C4-2B (cell line): ENCODE measurements around the gene AGPAT4.

Experiments used
- CTCF ChIP-seq: fragments of 450-650 bp; conservative IDR thresholded peaks from 2 replicates; pipeline ENCODE4 v1.5.1; 2017; ENCODE audit warnings: mild to moderate bottlenecking
- ZFX ChIP-seq: fragments of 450-650 bp; IDR thresholded peaks from 2 replicates; pipeline ENCODE4 v1.6.1; 2017

- no peak for TF ChIP-seq CTCF
- no peak for TF ChIP-seq ZFX
Observed at GRCh38 chr6:161191007-161191406, 82.9 kb downstream of the AGPAT4 start.
